HepG2 (cell line): Measurements from ENCODE around the gene HORMAD2. TPM values are rescaled to one million over a fixed set of nuclear protein-coding genes. Genes with fewer than 3 reads are reported as not detected.
A peak's percentile ranks its signal among the peaks of the same experiment; 100 is the strongest.

Experiments
- ARID3A ChIP-seq: IDR thresholded peaks from 2 replicates; pipeline ENCODE4 v1.6.1; 2012; ENCODE audit warnings: low read depth, low read length, improper control_type of control experiment
- CCDC6 ChIP-seq: sonication (generic); formaldehyde crosslinking; IDR thresholded peaks from 2 replicates; pipeline ENCODE4 v1.8.1; 2022; ENCODE audit warnings: mild to moderate bottlenecking, missing genetic modification reagents, moderate library complexity
- GTF3A ChIP-seq: sonication (generic); formaldehyde crosslinking; conservative IDR thresholded peaks from 2 replicates; pipeline ENCODE4 v1.4.0; 2020; ENCODE audit warnings: mild to moderate bottlenecking, missing genetic modification reagents
- HOXA3 ChIP-seq: sonication (generic); formaldehyde crosslinking; IDR thresholded peaks from 2 replicates; pipeline ENCODE4 v1.5.0; 2020; ENCODE audit warnings: missing genetic modification reagents
- MBNL3 ChIP-seq: fragments of 250-450 bp; sonication (Bioruptor Pico); conservative IDR thresholded peaks from 2 replicates; pipeline ENCODE4 v1.8.0; 2022; ENCODE audit warnings: mild to moderate bottlenecking, inconsistent platforms
- NAIF1 ChIP-seq: sonication (generic); formaldehyde crosslinking; IDR thresholded peaks from 2 replicates; pipeline ENCODE4 v1.5.0; 2020; ENCODE audit warnings: mild to moderate bottlenecking, missing genetic modification reagents, borderline replicate concordance
- NFIC ChIP-seq: IDR thresholded peaks from 2 replicates; pipeline ENCODE4 v1.6.1; 2012; ENCODE audit warnings: mild to moderate bottlenecking, low read length, inconsistent platforms
- NR2F6 ChIP-seq, 2 experiments: IDR thresholded peaks; 2 replicates each; pipeline ENCODE4 v1.6.1; 2016; ENCODE audit warnings: antibody characterized with exemption in 1 of 2, mild to moderate bottlenecking in 1 of 2
- SOX13 ChIP-seq, 3 experiments: fragments of 450-650 bp in 1 of 3; sonication (generic) in 1 of 3; formaldehyde crosslinking in 1 of 3; IDR thresholded peaks in 2 of 3; conservative IDR thresholded peaks in 1 of 3; 2 replicates each; pipeline versions ENCODE4 v1.5.0 to v1.6.1; 2016 to 2020; ENCODE audit warnings: antibody characterized with exemption in 1 of 3, mild to moderate bottlenecking in 1 of 3, missing compliant biosample characterization in 1 of 3, missing genetic modification reagents in 1 of 3, moderate library complexity in 1 of 3
- ZBTB1 ChIP-seq: sonication (generic); formaldehyde crosslinking; IDR thresholded peaks from 2 replicates; pipeline ENCODE4 v1.4.0; 2020; ENCODE audit warnings: missing genetic modification reagents, borderline replicate concordance
- ZBTB44 ChIP-seq: sonication (generic); formaldehyde crosslinking; IDR thresholded peaks from 2 replicates; pipeline ENCODE4 v1.4.0; 2020; ENCODE audit warnings: missing genetic modification reagents
- ZFP41 ChIP-seq: sonication (generic); formaldehyde crosslinking; IDR thresholded peaks from 2 replicates; pipeline ENCODE4 v1.4.0; 2020; ENCODE audit warnings: mild to moderate bottlenecking, missing genetic modification reagents, borderline replicate concordance
- ZNF142 ChIP-seq: sonication (generic); formaldehyde crosslinking; IDR thresholded peaks from 2 replicates; pipeline ENCODE4 v1.4.0; 2020; ENCODE audit warnings: missing genetic modification reagents
- ZNF24 ChIP-seq: fragments of 450-650 bp; IDR thresholded peaks from 2 replicates; pipeline ENCODE4 v1.6.1; 2017; ENCODE audit warnings: antibody characterized with exemption, mild to moderate bottlenecking
- ZNF607 ChIP-seq: sonication (generic); formaldehyde crosslinking; IDR thresholded peaks from 2 replicates; pipeline ENCODE4 v1.5.1; 2020; ENCODE audit warnings: missing genetic modification reagents, mild to moderate bottlenecking, borderline replicate concordance
- ZNF784 ChIP-seq: sonication (generic); formaldehyde crosslinking; IDR thresholded peaks from 2 replicates; pipeline ENCODE4 v1.5.1; 2020; ENCODE audit warnings: missing genetic modification reagents, mild to moderate bottlenecking, borderline replicate concordance
- polyA plus RNA-seq, 8 experiments: library from polyadenylated mRNA; depleted of rRNA in 3 of 8; stranded (reverse) in 7 of 8; unstranded in 1 of 8; fragments of >200 nt; fragmentation: Illumina TruSeq in 4 of 8; extraction: Trizol in 4 of 8; gene quantifications; 2 replicates each; pipeline versions ENCODE4 v1.2.1 to v1.2.3, GENCODE V29; 2011 to 2016; ENCODE audit warnings: low read depth in 4 of 8, missing spikeins in 1 of 8, mixed read lengths in 1 of 8; ENCODE audit not compliant: insufficient read depth in 1 of 8
- total RNA-seq, 5 experiments: library from RNA; depleted of rRNA; stranded (reverse); fragments of >200 nt; fragmentation: Illumina TruSeq; extraction: Trizol; gene quantifications; 2 replicates each; pipeline ENCODE4 v1.2.3, GENCODE V29; 2016; ENCODE audit warnings: low read depth in 1 of 5

The HORMAD2 gene
- total and polyA plus RNA-seq, 2 of the 13 experiments (the other 11 are each of a cell fraction or from before 2014, with no cell fraction given), result not detected

GRCh38 chr22:30210235-30210909 is 130.1 kb downstream of the HORMAD2 start (continued):
- TF ChIP-seq GTF3A, result no peak
- peak; percentile 38; the same call in 1 of the 2 replicates for TF ChIP-seq NR2F6 (IDR thresholded peaks at IDR 0.05)
- peak; percentile 68 for TF ChIP-seq NR2F6 (CRISPR knock-in tag; IDR thresholded peaks at IDR 0.05)
- no peak for TF ChIP-seq NAIF1 (CRISPR knock-in tag)
- TF ChIP-seq CCDC6 (CRISPR knock-in tag), result no peak
- peak; percentile 18; the same call in 1 of the 2 replicates for TF ChIP-seq HOXA3 (CRISPR knock-in tag)
- no peak for TF ChIP-seq ZNF24
- TF ChIP-seq ZBTB1 (CRISPR knock-in tag), result no peak
- TF ChIP-seq ZNF607 (CRISPR knock-in tag), result no peak
- no peak for TF ChIP-seq NFIC
- TF ChIP-seq MBNL3, result no peak
- TF ChIP-seq ZFP41 (CRISPR knock-in tag), result no peak
- no peak for TF ChIP-seq ZNF142 (CRISPR knock-in tag)
- no peak for TF ChIP-seq ARID3A
- TF ChIP-seq ZNF784 (CRISPR knock-in tag), result no peak
- peak; percentile 32; the same call in 1 of the 2 replicates for TF ChIP-seq SOX13 (IDR thresholded peaks at IDR 0.05)
- peak in 1 of 2 experiments; percentile 67; a peak in 2 of 4 replicates for TF ChIP-seq SOX13 (CRISPR knock-in tag; conservative IDR thresholded peaks at IDR 0.05 in 1 of 2, IDR thresholded peaks at IDR 0.05 in 1 of 2)
- no peak for TF ChIP-seq ZBTB44 (CRISPR knock-in tag)
